Neural cell (in vitro differentiated cells): ENCODE results near the gene PTCD1. TPM values are rescaled to one million over a fixed set of nuclear protein-coding genes. Genes with fewer than 3 reads are reported as not detected.
"Not testable (repeated sequence)": the region's sequence is repeated elsewhere in the genome, so short reads cannot be mapped to it uniquely, and the experiment has no call there.

Source experiments
- H2AFZ ChIP-seq: fragments of 200-600, 300-800 bp; sonication (generic), shearing (Covaris generic); 2 replicates; pipeline ENCODE4 v1.6.0; 2014; ENCODE audit warnings: low read depth, mild to moderate bottlenecking, antibody characterized with exemption, low read length, moderate library complexity
- H3F3A ChIP-seq: fragments of 200-600 bp; shearing (Covaris generic); 2 replicates; pipeline ENCODE4 v1.6.1; 2016; ENCODE audit warnings: mild to moderate bottlenecking, moderate library complexity, mixed read lengths, antibody characterized with exemption, low read length; ENCODE audit not compliant: insufficient read depth, poor library complexity, severe bottlenecking
- H3K27ac ChIP-seq: fragments of 200-600, 300-800 bp; sonication (generic), shearing (Covaris generic); 2 replicates; pipeline ENCODE4 v1.5.1; 2014; ENCODE audit warnings: mild to moderate bottlenecking, low read length, moderate library complexity
- H3K27me3 ChIP-seq: fragments of 300-800, 200-600 bp; sonication (generic), shearing (Covaris generic); 2 replicates; pipeline ENCODE4 v1.6.0; 2014; ENCODE audit warnings: mild to moderate bottlenecking, low read depth, low read length, moderate library complexity; ENCODE audit not compliant: insufficient read depth
- H3K36me3 ChIP-seq: fragments of 300-800, 200-600 bp; sonication (generic), shearing (Covaris generic); 2 replicates; pipeline ENCODE4 v1.5.1; 2014; ENCODE audit warnings: mild to moderate bottlenecking, antibody characterized with exemption, low read length, moderate library complexity; ENCODE audit not compliant: insufficient read depth
- H3K4me2 ChIP-seq: fragments of 300-800, 200-600 bp; sonication (generic), shearing (Covaris generic); 2 replicates; pipeline ENCODE4 v1.6.0; 2014; ENCODE audit warnings: mild to moderate bottlenecking, low read length
- H3K4me3 ChIP-seq: fragments of 300-800, 200-600 bp; sonication (generic), shearing (Covaris generic); 2 replicates; pipeline ENCODE4 v1.5.1; 2014; ENCODE audit warnings: mild to moderate bottlenecking, low read length, moderate library complexity
- H3K79me2 ChIP-seq: fragments of 200-600 bp; shearing (Covaris generic); replicated peaks from 2 replicates; pipeline ENCODE4 v1.6.0; 2014; ENCODE audit warnings: mild to moderate bottlenecking, low read length, moderate library complexity; ENCODE audit not compliant: insufficient read depth
- H3K9ac ChIP-seq: fragments of 300-800, 200-600 bp; sonication (generic), shearing (Covaris generic); 2 replicates; pipeline ENCODE4 v1.6.1; 2016; ENCODE audit warnings: mild to moderate bottlenecking, low read length, mixed read lengths
- H3K9me2 ChIP-seq: fragments of 200-600 bp; shearing (Covaris generic); 2 replicates; pipeline ENCODE4 v1.6.1; 2016; ENCODE audit warnings: mild to moderate bottlenecking, low read length, mixed read lengths; ENCODE audit not compliant: insufficient read depth
- H3K9me3 ChIP-seq: fragments of 200-600, 300-800 bp; sonication (generic), shearing (Covaris generic); 2 replicates; pipeline ENCODE4 v1.6.1; 2016; ENCODE audit warnings: mild to moderate bottlenecking, mixed run types, low read length, moderate library complexity, mixed read lengths
- H4K20me1 ChIP-seq: fragments of 200-600 bp; shearing (Covaris generic); 2 replicates; pipeline ENCODE4 v1.6.1; 2016; ENCODE audit warnings: mild to moderate bottlenecking, mixed run types; ENCODE audit not compliant: insufficient read depth
- CTCF ChIP-seq: fragments of 450-650 bp; IDR thresholded peaks from 2 replicates; pipeline ENCODE4 v1.5.1; 2014; ENCODE audit warnings: antibody characterized with exemption, mild to moderate bottlenecking, moderate library complexity; ENCODE audit not compliant: poor library complexity, severe bottlenecking
- EP300 ChIP-seq: fragments of 450-650 bp; conservative IDR thresholded peaks from 2 replicates; pipeline ENCODE4 v1.6.1; 2014; ENCODE audit warnings: antibody characterized with exemption, mild to moderate bottlenecking, moderate library complexity; ENCODE audit not compliant: poor library complexity, severe bottlenecking
- EZH2 ChIP-seq: fragments of 200-600, 300-800 bp; shearing (Covaris generic), sonication (generic); IDR thresholded peaks from 2 replicates; pipeline ENCODE4 v1.6.1; 2014; ENCODE audit warnings: antibody characterized with exemption, low read length, borderline replicate concordance, mild to moderate bottlenecking; ENCODE audit not compliant: insufficient read depth, poor library complexity, severe bottlenecking
- MXI1 ChIP-seq: fragments of 450-650 bp; conservative IDR thresholded peaks from 2 replicates; pipeline ENCODE4 v1.6.1; 2014; ENCODE audit warnings: antibody characterized with exemption, mild to moderate bottlenecking; ENCODE audit not compliant: poor library complexity, severe bottlenecking
- POLR2AphosphoS5 ChIP-seq: IDR thresholded peaks from 2 replicates; pipeline ENCODE4 v1.6.1; 2012
- RAD21 ChIP-seq: fragments of 450-650 bp; conservative IDR thresholded peaks from 2 replicates; pipeline ENCODE4 v1.6.1; 2014; ENCODE audit warnings: antibody characterized with exemption, mild to moderate bottlenecking, moderate library complexity
- SMC3 ChIP-seq: fragments of 450-650 bp; conservative IDR thresholded peaks from 2 replicates; pipeline ENCODE4 v1.6.1; 2014; ENCODE audit warnings: antibody characterized with exemption, mild to moderate bottlenecking, moderate library complexity; ENCODE audit not compliant: poor library complexity
- TAF1 ChIP-seq: IDR thresholded peaks from 2 replicates; pipeline ENCODE4 v1.6.1; 2012; ENCODE audit warnings: low read depth
- polyA plus RNA-seq: library from polyadenylated mRNA; depleted of rRNA; stranded (reverse); fragments of >200 nt; gene quantifications from 2 replicates; pipeline ENCODE4 v1.2.3, GENCODE V29; 2014
- TF ChIP-seq, protein P1 (sequence below): IDR thresholded peaks from 2 replicates; pipeline ENCODE4 v1.6.1; 2012; ENCODE audit warnings: borderline replicate concordance

Gene PTCD1
- polyA plus RNA-seq, 1 donor from 2014 or later: 4.0 TPM

- H4K20me1 ChIP-seq: no peaks in the 10 kb centered on the region
- no peak overlapping the region for H3K4me2 ChIP-seq
- H3F3A ChIP-seq: no peaks in the 10 kb centered on the region
- no peak overlapping the region for H3K4me3 ChIP-seq
- no peaks in the 10 kb centered on the region for H3K79me2 ChIP-seq
- H3K9me3 ChIP-seq: no peaks in the 10 kb centered on the region
- H3K9me2 ChIP-seq: no peaks in the 10 kb centered on the region
- no peaks in the 10 kb centered on the region for H3K27me3 ChIP-seq
- H3K9ac ChIP-seq: no peak overlapping the region
- no peak overlapping the region for H3K27ac ChIP-seq
- no peak for TF ChIP-seq TAF1
- TF ChIP-seq MXI1: no peak
- no peak for TF ChIP-seq EZH2
- TF ChIP-seq, protein P1, sequence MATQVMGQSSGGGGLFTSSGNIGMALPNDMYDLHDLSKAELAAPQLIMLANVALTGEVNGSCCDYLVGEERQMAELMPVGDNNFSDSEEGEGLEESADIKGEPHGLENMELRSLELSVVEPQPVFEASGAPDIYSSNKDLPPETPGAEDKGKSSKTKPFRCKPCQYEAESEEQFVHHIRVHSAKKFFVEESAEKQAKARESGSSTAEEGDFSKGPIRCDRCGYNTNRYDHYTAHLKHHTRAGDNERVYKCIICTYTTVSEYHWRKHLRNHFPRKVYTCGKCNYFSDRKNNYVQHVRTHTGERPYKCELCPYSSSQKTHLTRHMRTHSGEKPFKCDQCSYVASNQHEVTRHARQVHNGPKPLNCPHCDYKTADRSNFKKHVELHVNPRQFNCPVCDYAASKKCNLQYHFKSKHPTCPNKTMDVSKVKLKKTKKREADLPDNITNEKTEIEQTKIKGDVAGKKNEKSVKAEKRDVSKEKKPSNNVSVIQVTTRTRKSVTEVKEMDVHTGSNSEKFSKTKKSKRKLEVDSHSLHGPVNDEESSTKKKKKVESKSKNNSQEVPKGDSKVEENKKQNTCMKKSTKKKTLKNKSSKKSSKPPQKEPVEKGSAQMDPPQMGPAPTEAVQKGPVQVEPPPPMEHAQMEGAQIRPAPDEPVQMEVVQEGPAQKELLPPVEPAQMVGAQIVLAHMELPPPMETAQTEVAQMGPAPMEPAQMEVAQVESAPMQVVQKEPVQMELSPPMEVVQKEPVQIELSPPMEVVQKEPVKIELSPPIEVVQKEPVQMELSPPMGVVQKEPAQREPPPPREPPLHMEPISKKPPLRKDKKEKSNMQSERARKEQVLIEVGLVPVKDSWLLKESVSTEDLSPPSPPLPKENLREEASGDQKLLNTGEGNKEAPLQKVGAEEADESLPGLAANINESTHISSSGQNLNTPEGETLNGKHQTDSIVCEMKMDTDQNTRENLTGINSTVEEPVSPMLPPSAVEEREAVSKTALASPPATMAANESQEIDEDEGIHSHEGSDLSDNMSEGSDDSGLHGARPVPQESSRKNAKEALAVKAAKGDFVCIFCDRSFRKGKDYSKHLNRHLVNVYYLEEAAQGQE: no peak
- TF ChIP-seq EP300: no peak
- TF ChIP-seq POLR2AphosphoS5: no peak
- TF ChIP-seq CTCF: no peak
- no peak for TF ChIP-seq RAD21
- TF ChIP-seq SMC3: no peak
- no peaks in the 10 kb centered on the region for H3K36me3 ChIP-seq
- no peak overlapping the region for H2AFZ ChIP-seq
Observed at GRCh38 chr7:99389772-99390171, 48.8 kb downstream of the PTCD1 start.

DNA sequence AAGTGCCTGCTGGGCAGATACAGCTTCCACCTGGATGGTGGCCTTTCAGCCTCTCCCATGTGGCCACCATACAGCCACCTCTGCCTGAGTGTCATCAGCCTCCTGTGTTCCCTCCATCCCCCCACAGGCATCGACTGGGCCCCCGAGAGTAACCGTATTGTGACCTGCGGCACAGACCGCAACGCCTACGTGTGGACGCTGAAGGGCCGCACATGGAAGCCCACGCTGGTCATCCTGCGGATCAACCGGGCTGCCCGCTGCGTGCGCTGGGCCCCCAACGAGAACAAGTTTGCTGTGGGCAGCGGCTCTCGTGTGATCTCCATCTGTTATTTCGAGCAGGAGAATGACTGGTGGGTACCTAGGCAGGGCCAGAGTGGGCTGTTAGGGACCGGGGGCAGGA is 50.7 kb downstream of the PTCD1 start:
- TF ChIP-seq EZH2: no peak
- no peak for TF ChIP-seq EP300
- TF ChIP-seq, protein P1: no peak
- TF ChIP-seq RAD21: no peak
- no peak for TF ChIP-seq POLR2AphosphoS5
- TF ChIP-seq MXI1: no peak
- no peak for TF ChIP-seq CTCF
- no peak for TF ChIP-seq SMC3
- TF ChIP-seq TAF1: no peak
- Histone ChIP-seq H4K20me1 (no peaks in the 10 kb centered on the region), H3K9ac (no peak overlapping the region), H3K9me2 (no peaks in the 10 kb centered on the region), H3F3A (no peaks in the 10 kb centered on the region), H3K4me2 (no peak overlapping the region), H3K36me3 (no peaks in the 10 kb centered on the region), H2AFZ (no peak overlapping the region), H3K4me3 (no peak overlapping the region), H3K9me3 (no peaks in the 10 kb centered on the region), H3K79me2 (no peaks in the 10 kb centered on the region), H3K27me3 (no peaks in the 10 kb centered on the region), H3K27ac (no peak overlapping the region)

DNA sequence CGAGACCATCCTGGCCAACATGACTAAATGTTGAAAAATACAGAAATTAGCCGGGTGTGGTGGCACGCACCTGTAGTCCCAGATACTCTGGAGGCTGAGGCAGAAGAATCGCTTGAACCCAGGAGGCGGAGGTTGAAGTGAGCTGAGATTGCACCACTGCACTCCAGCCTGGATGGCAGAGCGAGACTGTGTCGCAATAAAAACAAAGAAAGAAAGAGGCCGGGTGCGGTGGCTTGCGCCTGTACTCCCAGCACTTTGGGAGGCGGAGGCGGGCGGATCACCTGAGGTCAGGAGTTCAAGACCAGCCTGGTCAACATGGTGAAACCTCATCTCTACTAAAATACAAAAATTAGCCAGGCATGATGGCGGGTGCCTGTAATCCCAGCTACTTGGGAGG is 51.4 kb downstream of the PTCD1 start:
- not testable (repeated sequence) for H3F3A ChIP-seq, H3K4me3 ChIP-seq, H3K27me3 ChIP-seq, H3K79me2 ChIP-seq, H3K9me3 ChIP-seq, H3K9me2 ChIP-seq, H2AFZ ChIP-seq, H3K9ac ChIP-seq, H4K20me1 ChIP-seq, H3K4me2 ChIP-seq, H3K27ac ChIP-seq, H3K36me3 ChIP-seq
